ENCODE data around the gene ARHGAP26.
A peak's percentile ranks its signal among the peaks of the same experiment; 100 is the strongest.
"Not testable (repeated sequence)": the region's sequence is repeated elsewhere in the genome, so short reads cannot be mapped to it uniquely, and the experiment has no call there.

ARHGAP26 gene

DNA sequence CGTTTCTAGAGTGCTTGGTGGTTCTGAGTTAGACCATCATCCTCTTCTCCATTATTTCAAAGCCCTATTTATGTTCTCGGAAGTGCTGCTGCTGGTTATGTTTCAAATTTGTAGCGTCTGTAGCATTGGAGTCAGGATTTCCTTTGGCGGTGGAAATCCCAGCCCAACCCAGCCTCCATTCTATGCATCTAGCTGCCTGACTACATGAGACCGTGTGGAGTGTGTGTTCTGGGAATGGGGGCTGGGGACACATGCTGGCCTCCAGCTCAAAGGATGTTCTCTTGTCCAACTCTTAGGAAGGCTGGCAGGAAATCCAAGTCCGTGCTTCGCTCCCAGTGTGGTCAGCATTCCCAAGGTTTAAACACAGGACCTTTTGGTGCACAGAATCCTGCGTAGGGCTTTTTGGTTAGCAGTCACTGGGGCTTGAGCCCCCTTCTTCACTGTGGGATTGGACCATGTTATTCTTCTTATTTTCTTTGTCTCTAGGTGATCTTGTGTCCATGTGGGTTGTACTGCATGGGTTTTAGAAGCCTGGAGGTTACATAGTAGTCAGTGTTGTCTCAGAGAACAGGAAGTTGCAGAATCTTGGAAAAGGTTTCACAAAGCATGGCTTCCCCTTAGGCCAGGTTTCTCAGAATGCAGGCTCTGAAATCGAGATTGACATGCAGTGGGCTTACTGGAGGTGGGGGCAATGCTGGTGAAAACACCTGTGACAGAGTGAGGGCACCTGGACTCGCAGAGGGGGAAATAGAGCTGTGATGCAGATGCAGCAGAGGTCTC lies 132.2 kb downstream of the ARHGAP26 start:
- DNase-seq (ENCODE audit: low read depth in 2 of 2), result no peak

DNA sequence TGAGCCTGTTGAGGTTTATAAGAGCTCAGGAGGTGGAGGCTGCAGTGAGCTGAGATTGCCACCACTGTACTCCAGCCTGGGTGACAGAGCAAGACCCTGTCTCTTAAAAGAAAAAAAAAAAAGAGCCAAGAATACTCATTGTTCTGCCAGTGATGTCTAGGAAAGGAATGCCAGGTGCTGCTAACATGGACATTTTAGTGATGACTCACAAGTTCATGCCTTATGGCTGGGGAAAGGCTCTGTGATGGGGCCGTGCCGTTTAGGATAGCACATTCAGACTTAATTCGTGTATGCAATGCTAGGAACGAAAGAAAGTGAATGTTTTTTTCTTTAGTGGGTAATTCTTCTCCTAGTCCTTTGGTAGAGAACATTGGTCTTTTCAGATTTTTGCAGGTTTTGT lies 134.2 kb downstream of the ARHGAP26 start:
- no peak for DNase-seq (ENCODE audit: low read depth in 2 of 2)

DNA sequence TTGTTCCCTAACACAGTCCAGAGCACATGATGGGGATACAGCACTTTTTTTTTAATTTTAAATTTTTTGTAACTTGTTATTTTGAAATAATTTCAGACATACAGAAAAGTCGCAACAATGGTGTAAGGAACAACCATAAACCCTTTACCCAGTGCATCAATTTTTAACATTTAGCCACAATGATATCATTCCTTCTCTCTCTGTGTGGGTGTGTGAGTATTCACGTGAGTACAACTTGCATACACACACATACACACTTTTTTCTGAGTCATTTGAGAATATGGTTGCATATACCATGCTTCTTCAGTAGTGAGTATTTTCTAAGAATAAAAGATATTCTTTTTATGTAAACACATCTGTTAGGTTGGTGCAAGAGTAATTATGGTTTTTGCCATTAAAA lies 135.2 kb downstream of the ARHGAP26 start:
- no peak for DNase-seq (ENCODE audit: low read depth in 2 of 2)

DNA sequence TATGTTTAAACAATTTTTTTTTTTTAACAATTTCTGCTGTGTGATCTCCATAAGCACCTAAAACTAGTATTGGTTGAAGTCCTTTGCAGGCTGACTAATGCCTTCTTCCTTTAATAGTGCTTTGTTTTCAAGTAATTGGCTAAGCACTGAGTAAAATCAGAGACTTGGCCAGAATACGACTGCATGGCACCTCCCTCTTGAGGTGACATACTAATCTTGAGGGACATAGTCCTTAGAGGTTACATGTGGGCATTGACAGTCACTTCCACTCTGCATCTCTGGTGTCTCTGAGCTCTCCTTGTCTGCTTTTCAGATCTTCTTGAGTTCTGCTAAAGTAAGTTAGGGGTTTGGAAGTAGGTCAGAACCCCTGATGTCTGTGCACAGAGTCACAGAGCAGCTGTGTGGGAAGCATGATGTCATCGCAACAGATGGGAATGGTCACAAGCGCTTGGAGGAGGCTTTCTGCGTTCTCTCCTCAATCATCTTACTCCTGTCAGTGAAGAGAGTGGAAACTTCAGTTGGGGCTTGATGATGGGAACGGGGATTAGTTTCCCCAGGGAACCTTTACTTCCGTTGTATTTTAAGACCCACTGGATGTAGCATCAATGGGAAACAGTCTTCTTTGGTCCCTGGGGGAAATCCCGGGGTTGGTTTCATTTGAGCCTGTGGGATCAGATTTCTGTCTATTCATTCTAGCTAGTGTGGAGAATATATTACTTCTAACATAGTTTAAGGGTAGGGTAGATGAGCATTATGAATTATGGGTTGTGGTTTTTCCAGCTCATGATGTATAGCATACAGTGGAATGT lies 136.9 kb downstream of the ARHGAP26 start:
- peak; percentile 53 to 59 for DNase-seq (ENCODE audit: low read depth in 2 of 2)

DNA sequence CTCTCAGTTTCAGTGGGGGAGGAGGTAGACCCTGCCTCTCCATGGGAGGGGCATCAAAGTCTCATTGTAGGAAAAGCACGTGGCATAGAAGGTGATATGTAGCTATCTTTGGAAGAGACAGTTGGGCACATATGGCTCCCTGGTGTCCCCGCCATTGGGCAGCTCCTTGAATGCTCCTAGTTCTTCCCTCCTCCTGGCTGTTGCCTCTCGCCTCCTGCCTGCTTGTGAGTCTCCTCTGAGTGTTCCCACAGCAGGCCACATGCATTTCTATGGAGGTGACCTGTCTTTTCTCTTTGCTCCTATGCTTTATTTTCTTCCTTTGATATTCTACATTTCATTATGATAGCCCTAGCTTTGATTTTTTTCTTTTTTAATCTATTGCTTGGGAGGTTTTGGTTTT lies 138.5 kb downstream of the ARHGAP26 start:
- no peak for DNase-seq (ENCODE audit: low read depth in 2 of 2)

DNA sequence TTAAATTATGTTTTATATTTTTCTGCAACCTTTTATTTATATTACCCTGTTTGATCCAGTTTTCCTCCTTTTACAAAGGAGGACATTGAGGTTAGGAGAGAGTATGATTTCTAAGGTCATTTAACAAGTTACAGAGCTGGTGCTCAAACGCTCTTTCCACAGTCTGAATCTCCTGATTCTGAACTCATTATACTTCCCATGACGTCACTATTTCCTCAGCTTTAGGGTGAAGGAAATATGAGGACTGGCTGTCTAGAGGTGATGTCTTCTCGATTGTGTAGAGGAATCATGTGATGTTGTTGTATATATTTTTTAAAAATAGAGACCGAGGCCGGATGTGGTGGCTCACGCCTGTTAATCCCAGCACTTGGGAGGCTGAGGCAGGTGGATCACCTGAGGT lies 140.0 kb downstream of the ARHGAP26 start:
- DNase-seq (ENCODE audit: low read depth in 2 of 2), result no peak

DNA sequence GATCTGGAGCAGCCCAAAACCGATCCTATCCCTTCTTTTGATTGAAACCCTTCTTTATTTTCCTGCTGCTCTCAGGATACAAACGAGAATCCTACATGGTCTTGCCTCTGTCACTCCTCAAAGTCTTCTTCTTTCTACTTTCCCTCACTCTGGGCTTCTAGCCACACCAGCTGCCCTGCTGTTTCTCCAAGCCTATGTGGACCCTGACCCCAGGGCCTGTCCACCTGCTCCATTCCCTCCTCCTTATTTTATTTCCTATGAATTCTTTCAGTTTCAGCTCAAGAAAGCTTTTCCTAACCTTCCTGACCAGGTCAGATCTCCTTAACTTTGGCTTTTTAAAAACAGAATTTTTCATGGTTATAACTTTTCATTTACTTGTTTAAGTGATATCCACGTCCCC lies 141.0 kb downstream of the ARHGAP26 start:
- no peak for DNase-seq (ENCODE audit: low read depth in 2 of 2)

DNA sequence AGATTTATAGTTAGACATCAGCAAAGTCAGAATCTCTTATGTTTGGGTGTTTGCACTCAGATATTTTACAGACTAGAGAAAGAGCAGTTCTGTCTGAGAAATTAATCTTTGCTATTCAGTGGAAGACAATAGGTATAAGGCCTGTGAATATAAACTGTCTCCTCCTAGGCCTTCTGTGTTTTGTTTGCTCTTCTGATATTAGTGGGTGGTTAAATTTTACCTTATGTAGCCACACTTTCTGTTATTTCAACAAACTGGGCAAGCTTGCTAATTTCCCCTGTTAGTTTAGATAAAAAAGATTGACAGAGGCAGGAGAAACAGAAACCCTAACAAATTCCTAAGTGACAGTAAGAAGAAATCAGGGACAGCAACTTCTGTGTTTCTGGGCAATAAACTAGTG lies 141.6 kb downstream of the ARHGAP26 start:
- DNase-seq (ENCODE audit: low read depth in 2 of 2), result no peak

DNA sequence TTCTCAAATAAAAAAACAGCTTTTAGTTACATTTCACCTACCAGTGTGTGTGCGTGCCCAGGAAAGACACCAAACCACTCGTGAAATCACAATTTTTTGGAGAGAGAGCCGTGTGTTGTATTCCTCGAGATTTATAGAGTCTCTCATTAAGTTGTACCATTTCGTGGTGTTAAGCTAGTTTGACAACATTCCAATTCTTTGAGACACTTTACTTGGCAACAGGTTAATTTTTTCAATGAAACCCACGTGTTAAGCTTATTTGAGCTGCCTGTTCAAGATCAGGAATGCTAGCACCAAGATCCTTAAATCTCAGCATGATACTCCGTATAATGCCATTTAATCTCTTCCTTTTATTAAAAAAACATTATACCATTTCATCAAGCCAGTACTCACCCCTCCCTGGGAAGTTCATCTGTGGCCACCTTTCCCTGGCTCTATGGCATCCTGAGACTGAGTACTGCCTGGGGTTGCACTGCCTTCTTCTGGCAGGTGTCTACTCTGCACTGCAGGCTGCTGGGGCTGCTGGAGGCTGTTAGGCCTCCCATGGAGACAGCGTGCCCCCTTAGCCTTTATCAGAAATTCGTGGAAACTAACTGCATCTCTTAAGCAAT lies 143.7 kb downstream of the ARHGAP26 start:
- no peak for DNase-seq (ENCODE audit: low read depth in 2 of 2)

DNA sequence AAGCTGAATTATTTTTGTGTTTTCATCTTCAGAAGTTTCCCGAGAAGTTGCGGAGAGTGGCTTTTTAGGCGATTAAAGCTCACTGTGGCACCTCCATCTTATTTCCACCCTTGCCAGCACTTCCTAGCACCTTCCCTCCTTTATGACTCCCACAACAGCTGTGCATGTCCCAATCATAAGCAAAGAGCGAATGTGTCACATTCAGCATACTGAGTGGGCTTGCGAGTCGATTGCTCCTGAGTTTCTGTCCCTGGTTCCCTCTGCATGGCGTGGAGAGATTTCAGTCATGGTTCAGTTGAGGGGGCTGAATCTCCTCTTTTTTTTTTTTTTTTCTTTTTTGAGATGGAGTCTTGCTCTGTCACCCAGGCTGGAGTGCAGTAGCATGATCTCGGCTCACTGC lies 144.9 kb downstream of the ARHGAP26 start:
- DNase-seq (ENCODE audit: low read depth in 2 of 2), result no peak

DNA sequence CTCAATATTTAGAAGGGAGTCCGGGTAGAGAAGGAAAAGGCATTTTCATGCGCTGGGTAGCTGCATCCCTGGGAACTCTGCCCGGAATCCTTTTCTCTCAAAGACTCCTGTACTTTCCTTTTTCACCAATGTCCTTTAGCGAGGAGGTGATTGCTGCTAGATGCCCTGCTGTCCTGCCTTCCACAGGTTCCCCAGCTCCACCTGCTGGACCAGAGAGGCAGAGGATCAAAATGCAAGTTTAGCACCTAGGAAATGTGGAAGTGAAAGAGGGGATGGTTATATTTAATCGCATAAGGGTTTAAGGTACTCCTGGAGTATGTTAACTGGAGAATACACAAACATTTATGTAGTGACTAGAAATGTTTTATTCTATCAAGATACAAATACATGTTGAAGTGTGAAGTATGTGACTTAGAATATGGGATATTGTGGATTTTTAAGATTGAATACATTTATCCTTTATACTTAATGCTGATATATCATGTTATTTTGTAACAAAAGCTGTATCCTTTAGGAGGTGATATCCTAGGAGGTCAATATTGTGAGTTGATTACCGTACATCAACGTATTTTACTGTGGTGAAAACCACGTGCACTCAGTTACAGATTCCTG lies 145.7 kb downstream of the ARHGAP26 start:
- DNase-seq (ENCODE audit: low read depth in 2 of 2), result no peak

DNA sequence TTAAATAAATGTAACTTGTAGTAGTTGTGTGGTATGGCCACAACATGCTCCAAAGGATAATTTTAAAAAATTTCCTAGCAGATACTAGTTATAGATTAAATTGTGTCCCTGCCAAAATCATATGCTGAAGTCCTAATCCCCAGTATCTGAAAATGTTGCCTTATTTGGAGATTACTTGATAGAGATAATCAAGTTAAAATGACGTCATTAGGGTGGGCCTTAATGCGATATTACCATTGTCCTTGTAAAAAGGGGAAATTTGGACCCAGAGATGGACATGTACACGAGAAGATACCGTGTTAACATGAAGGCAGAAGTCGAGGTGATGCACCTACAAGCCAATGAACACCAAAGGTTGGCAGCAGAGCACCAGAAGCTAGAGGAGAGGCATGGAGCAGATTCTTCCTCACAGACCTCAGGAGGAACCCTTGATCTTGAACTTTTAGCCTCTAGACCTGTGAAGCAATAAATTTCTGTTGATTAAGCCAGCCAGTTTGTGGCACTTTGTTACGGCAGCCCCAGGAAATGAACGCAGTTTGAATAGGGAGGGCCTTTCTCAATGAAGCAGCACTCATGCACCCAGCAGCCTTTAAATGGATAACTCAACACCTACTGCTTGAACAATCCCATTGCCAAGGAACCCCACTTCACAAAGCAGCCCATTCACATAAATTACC lies 148.9 kb downstream of the ARHGAP26 start:
- DNase-seq (ENCODE audit: low read depth in 2 of 2), result no peak

DNA sequence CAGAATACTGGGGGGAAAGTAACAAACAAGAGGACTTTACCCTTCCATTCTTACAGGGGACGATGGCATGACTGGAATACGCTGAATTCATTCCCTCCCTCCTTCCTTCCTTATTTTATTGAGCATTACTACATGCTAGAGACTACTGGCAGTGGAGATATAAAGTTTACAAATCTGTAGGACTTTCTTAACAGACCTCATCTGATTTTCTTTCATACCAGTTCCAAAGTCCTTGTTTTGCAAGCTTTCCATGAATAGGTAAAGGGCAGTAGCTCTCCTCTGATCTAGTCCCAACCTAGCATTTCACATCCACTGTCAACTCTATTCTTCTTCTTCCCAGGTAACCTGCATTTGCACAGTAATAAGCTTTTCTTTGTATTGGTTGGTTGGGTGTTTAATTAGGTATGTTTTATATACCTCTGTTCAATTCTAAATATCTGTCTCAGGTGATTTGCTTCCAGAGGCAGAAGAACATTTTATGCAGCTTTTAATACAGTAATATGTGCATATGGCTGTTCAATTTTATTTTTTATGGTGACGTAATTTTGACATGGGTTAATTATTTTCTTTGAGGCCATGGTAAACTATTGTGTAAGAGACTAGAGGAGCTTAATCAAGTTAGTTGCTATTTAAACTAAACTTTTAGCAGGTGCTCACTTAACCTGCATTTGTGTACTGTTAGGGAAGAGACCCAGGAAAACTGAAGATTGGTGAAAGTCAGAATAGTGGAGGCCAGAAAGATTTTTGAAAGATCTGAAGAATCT lies 150.9 kb downstream of the ARHGAP26 start:
- no peak for DNase-seq (ENCODE audit: low read depth in 2 of 2)

DNA sequence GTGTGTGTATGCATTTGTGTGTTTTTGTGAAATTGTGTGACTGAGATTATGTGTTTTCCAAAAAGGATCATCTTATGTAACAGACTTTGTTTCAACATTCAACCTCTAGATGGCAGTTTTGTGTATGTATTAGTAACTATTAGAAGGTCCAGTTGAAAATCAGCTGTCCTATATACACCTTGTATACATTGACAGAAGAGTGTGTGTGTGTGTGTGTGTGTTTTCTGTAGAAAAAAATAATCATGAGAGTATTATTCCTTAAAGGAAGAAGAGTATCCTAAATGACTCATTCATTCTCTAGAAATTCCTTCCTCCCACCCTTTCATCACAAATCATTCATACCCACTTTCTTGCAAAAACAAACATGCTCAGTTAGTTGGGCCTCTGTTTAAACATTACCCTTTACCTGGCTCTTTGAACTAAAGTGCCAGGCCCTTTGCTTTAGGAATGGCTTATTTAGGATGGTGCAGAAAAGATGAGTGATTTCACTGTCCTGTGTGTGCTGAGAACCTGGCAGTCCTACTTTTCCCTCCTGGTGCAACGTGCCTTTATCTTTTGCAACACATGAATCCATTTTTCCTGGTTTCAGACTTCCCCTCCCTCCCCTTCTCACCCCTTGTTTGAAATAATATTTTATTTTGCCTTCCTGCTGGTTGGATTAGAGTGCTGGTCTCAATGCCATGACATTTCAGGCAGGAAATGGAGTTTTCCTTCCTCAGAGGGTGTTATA lies 152.2 kb downstream of the ARHGAP26 start:
- DNase-seq (ENCODE audit: low read depth in 2 of 2), result no peak

DNA sequence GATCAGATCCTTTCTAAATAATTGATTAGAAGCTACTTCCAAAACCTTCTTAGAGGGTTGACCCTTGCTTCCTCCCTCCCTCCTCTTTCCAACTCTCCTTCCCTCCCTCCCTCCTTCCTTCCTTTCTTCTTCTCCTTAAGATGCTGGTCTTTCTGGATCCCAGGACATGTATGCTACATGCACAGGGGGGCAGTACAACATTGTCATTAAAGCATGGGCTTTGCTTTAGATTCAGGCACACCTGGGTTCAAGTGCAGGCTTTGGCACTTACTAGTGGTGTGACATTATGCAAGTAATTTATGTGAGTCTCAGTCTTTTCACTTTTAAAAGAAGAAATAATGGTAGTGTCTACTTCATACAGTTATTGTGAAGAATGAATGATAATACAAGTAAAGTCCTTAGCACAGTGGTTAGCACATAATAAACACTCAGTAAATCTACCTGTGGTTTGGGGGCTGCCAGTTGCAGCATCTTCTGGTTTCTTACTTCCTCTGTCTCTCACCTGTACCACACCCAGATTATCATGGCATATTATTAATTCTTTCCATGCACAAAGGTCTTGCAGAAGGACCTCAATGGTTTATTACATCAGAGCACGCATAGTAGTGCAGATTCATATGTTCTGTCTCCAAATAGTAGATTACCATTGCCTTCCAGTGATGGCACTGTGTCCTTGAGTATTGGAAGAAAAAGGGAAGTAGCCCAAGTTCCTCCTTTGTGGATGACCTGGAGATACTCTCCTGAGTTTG lies 154.1 kb downstream of the ARHGAP26 start:
- no peak for DNase-seq (ENCODE audit: low read depth in 2 of 2)

DNA sequence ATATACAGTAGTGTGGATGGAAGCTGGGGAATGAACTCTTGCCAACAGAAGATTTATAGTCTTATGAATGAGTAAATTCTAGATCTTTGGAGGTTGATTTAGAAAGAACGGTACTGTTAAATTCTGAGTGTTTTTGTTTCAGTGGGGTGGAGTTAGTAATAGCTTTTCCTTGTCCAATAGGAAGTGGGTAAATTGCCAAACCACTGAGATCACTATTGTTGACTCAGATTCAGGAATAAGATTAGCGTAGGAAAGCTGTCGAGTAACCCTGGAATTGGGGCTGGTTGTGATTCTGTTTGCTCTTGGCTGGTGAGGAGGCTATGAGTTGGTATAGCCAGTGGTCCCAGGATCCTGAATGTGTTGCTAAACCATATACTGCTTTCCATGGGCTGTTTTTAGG lies 155.6 kb downstream of the ARHGAP26 start:
- peak; percentile 53 to 65 for DNase-seq (ENCODE audit: low read depth in 2 of 2)

DNA sequence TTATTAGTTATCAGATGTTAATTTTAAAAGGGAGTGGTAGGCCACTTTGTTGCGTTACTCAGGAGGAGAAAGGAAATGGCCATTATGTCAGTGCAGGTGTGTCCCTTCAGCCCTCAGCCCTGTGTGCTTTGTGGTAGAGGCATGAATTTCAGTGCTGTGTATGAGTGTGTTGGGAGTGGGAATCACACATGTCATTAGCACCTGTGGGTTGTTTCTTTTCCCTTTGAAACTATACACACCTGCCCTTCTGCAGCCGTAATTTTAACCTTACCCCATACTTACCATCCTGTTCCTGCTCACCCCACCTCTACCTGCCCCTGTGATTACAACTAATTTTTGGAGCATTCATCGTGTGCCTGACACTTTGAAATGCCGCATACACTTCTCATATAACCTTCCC lies 156.4 kb downstream of the ARHGAP26 start:
- no peak for DNase-seq (ENCODE audit: low read depth in 2 of 2)

DNA sequence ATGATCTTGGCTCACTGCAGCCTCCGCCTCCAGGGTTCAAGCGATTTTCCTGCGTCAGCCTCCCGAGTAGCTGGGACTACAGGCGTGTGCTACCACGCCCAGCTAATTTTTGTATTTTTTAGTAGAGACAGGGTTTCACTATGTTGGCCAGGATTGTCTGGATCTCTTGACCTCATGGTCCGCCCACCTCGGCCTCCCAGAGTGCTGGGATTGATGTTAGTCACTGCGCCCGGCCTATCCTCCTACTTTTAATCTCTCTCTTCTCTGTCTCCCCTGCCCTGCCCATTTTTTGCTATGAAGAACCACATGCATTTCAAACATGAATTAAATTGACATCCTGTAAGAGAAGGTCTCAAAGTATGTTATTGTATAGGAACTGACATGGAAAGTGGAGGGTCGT lies 158.8 kb downstream of the ARHGAP26 start:
- not testable (repeated sequence) for DNase-seq (ENCODE audit: low read depth in 2 of 2)

DNA sequence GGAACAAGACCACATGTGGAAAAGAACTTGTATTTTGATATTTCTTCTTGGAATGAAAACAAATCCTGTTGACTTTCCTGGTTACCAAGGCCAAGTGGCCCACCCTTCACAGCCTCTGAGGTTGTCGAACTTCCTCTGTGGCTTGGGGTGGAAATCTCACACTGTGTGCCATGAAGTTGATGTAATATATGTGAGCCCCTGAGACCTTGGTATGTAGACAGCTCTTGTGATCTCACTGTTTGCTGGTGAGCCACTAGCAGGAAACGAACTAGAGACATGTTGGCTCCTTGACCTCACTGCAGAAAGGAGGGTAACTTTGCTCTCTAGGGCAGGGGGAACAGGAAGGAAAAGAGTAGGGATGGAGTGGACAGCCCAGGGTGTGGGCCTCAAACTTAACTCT lies 159.4 kb downstream of the ARHGAP26 start:
- DNase-seq (ENCODE audit: low read depth in 2 of 2), result no peak

All from fibroblast of skin of left biceps (primary cell).